H9 (cell line): ENCODE results near the gene SCML2. TPM values are rescaled to one million over a fixed set of nuclear protein-coding genes. Genes with fewer than 3 reads are reported as not detected.
"Not testable (repeated sequence)": the region's sequence is repeated elsewhere in the genome, so short reads cannot be mapped to it uniquely, and the experiment has no call there.

ENCODE experiments used
- DNase-seq: peaks from one replicate; pipeline ENCODE4 v3.0.0-alpha.2; 2017
- H2AFZ ChIP-seq: one replicate; pipeline ENCODE4 v1.6.1; 2013; ENCODE audit warnings: mild to moderate bottlenecking, low read length, control low read depth, moderate library complexity
- H2AK5ac ChIP-seq: 2 replicates; pipeline ENCODE4 v1.6.1; 2013; ENCODE audit warnings: low read length, control low read depth, mixed read lengths; ENCODE audit not compliant: insufficient read length
- H2BK120ac ChIP-seq: one replicate; pipeline ENCODE4 v1.6.1; 2013; ENCODE audit warnings: low read depth, mild to moderate bottlenecking, low read length, control low read depth, inconsistent platforms; ENCODE audit not compliant: poor library complexity, severe bottlenecking
- H2BK12ac ChIP-seq: 2 replicates; pipeline ENCODE4 v1.6.1; 2013; ENCODE audit warnings: low read length, control low read depth, mixed read lengths, low read depth; ENCODE audit not compliant: insufficient read length
- H2BK15ac ChIP-seq: 2 replicates; pipeline ENCODE4 v1.6.1; 2013; ENCODE audit warnings: low read depth, low read length, control low read depth
- H2BK20ac ChIP-seq: one replicate; pipeline ENCODE4 v1.6.1; 2013; ENCODE audit warnings: low read depth, mild to moderate bottlenecking, low read length, control low read depth, inconsistent platforms; ENCODE audit not compliant: poor library complexity, severe bottlenecking
- H2BK5ac ChIP-seq: 2 replicates; pipeline ENCODE4 v1.6.1; 2013; ENCODE audit warnings: low read length, control low read depth, mixed read lengths; ENCODE audit not compliant: insufficient read length
- H3K14ac ChIP-seq: 2 replicates; pipeline ENCODE4 v1.6.1; 2013; ENCODE audit warnings: low read length, control low read depth; ENCODE audit not compliant: insufficient read depth
- H3K18ac ChIP-seq: 2 replicates; pipeline ENCODE4 v1.6.1; 2013; ENCODE audit warnings: low read depth, mild to moderate bottlenecking, mixed read lengths, low read length, control low read depth; ENCODE audit not compliant: insufficient read length
- H3K23ac ChIP-seq: 2 replicates; pipeline ENCODE4 v1.6.1; 2013; ENCODE audit warnings: low read length, control low read depth, mixed read lengths, low read depth; ENCODE audit not compliant: insufficient read length
- H3K23me2 ChIP-seq: 2 replicates; pipeline ENCODE4 v1.6.1; 2013; ENCODE audit warnings: low read depth, mild to moderate bottlenecking, mixed read lengths, low read length, control low read depth; ENCODE audit not compliant: insufficient read length, poor library complexity, severe bottlenecking
- H3K27ac ChIP-seq: 2 replicates; pipeline ENCODE4 v1.5.1; 2013; ENCODE audit warnings: low read length, control low read depth, mixed read lengths, low read depth; ENCODE audit not compliant: insufficient read length
- H3K27me3 ChIP-seq: 2 replicates; pipeline ENCODE4 v1.6.1; 2013; ENCODE audit warnings: low read length, control low read depth, inconsistent platforms; ENCODE audit not compliant: insufficient read depth
- H3K4ac ChIP-seq: 2 replicates; pipeline ENCODE4 v1.6.1; 2013; ENCODE audit warnings: low read depth, mild to moderate bottlenecking, control low read depth, inconsistent platforms, low read length, moderate library complexity
- H3K4me1 ChIP-seq: 2 replicates; pipeline ENCODE4 v1.6.1; 2013; ENCODE audit warnings: low read length, control low read depth, inconsistent platforms; ENCODE audit not compliant: insufficient read depth
- H3K4me2 ChIP-seq: 2 replicates; pipeline ENCODE4 v1.6.1; 2013; ENCODE audit warnings: low read length, control low read depth, mixed read lengths; ENCODE audit not compliant: insufficient read length, insufficient read depth
- H3K56ac ChIP-seq: 2 replicates; pipeline ENCODE4 v1.6.1; 2013; ENCODE audit warnings: low read depth, mild to moderate bottlenecking, mixed read lengths, low read length, control low read depth; ENCODE audit not compliant: insufficient read length
- H3K79me1 ChIP-seq: 2 replicates; pipeline ENCODE4 v1.6.1; 2013; ENCODE audit warnings: low read depth, mild to moderate bottlenecking, moderate library complexity, low read length, control low read depth, inconsistent platforms; ENCODE audit not compliant: insufficient read depth, poor library complexity, severe bottlenecking
- H3K79me2 ChIP-seq: 2 replicates; pipeline ENCODE4 v1.6.1; 2013; ENCODE audit warnings: low read length, control low read depth, inconsistent platforms; ENCODE audit not compliant: insufficient read depth
- H3K9ac ChIP-seq: 2 replicates; pipeline ENCODE4 v1.6.1; 2013; ENCODE audit warnings: low read length, control low read depth, mixed read lengths; ENCODE audit not compliant: insufficient read length; ENCODE audit errors: extremely low read depth
- H3K9me3 ChIP-seq: one replicate; pipeline ENCODE4 v1.6.1; 2013; ENCODE audit warnings: low read depth, low read length, inconsistent platforms; ENCODE audit not compliant: control insufficient read depth
- H3T11ph ChIP-seq: one replicate; pipeline ENCODE4 v1.6.1; 2013; ENCODE audit warnings: mild to moderate bottlenecking, low read length, control low read depth, inconsistent platforms
- H4K20me1 ChIP-seq: one replicate; pipeline ENCODE4 v1.6.1; 2013; ENCODE audit not compliant: control insufficient read depth, insufficient read length, insufficient read depth
- H4K5ac ChIP-seq: 2 replicates; pipeline ENCODE4 v1.6.1; 2013; ENCODE audit warnings: low read depth, mild to moderate bottlenecking, mixed read lengths, low read length, control low read depth; ENCODE audit not compliant: insufficient read length
- H4K8ac ChIP-seq: replicated peaks from 2 replicates; pipeline ENCODE4 v1.6.1; 2013; ENCODE audit warnings: low read length, control low read depth, mixed read lengths, low read depth; ENCODE audit not compliant: insufficient read length
- H4K91ac ChIP-seq: 2 replicates; pipeline ENCODE4 v1.6.1; 2013; ENCODE audit warnings: low read depth, mild to moderate bottlenecking, moderate library complexity, mixed read lengths, low read length, control low read depth; ENCODE audit not compliant: insufficient read length
- H3K27ac Mint-ChIP-seq, 3 experiments: 2 replicates in 2 of 3; 3 replicates in 1 of 3; pipeline ENCODE4 v1.8.0; 2020 to 2021; ENCODE audit warnings: mixed read lengths in 3 of 3, mild to moderate bottlenecking in 1 of 3, moderate library complexity in 1 of 3
- H3K27me3 Mint-ChIP-seq: 2 replicates; pipeline ENCODE4 v1.8.0; 2021; ENCODE audit warnings: low read depth, mild to moderate bottlenecking, moderate library complexity, mixed read lengths
- H3K36me3 Mint-ChIP-seq, 3 experiments: 2 replicates in 2 of 3; 3 replicates in 1 of 3; pipeline ENCODE4 v1.8.0; 2020 to 2021; ENCODE audit warnings: low read depth in 3 of 3, mixed read lengths in 3 of 3; ENCODE audit not compliant: insufficient read depth in 1 of 3
- H3K4me1 Mint-ChIP-seq, 2 experiments: 2 replicates each; pipeline ENCODE4 v1.8.0; 2020; ENCODE audit warnings: mixed read lengths in 2 of 2
- H3K4me3 Mint-ChIP-seq, 2 experiments: 2 replicates in 1 of 2; 3 replicates in 1 of 2; pipeline ENCODE4 v1.8.0; 2020 to 2021; ENCODE audit warnings: mild to moderate bottlenecking in 2 of 2, mixed read lengths in 2 of 2, moderate library complexity in 1 of 2
- H3K9me3 Mint-ChIP-seq, 2 experiments: 2 replicates in 1 of 2; 3 replicates in 1 of 2; pipeline ENCODE4 v1.8.0; 2020; ENCODE audit warnings: mild to moderate bottlenecking in 2 of 2, mixed read lengths in 2 of 2, moderate library complexity in 1 of 2
- WGBS: extraction: QIAGEN DNeasy Blood & Tissue Kit; methylation state at CpG from one replicate; pipeline ENCODE4 v1.1.7; 2013; ENCODE audit warnings: missing lambda C conversion rate, low lambda C conversion rate, mixed read lengths; ENCODE audit not compliant: insufficient read length; ENCODE audit errors: extremely low coverage; 5-methylcytosine and 5-hydroxymethylcytosine counted together
- total RNA-seq: library from RNA; stranded (reverse); gene quantifications from 2 replicates; pipeline ENCODE4 v1.2.1, GENCODE V29; 2021
- TF ChIP-seq, protein P1 (sequence below): fragments of 200-600 bp; sonication (generic); conservative IDR thresholded peaks from 3 replicates; pipeline ENCODE4 v1.8.0; 2021; ENCODE audit warnings: antibody characterized with exemption, mild to moderate bottlenecking

Gene SCML2
- total RNA-seq, 1 experiment from 2014 or later, result 15.5 TPM

DNA sequence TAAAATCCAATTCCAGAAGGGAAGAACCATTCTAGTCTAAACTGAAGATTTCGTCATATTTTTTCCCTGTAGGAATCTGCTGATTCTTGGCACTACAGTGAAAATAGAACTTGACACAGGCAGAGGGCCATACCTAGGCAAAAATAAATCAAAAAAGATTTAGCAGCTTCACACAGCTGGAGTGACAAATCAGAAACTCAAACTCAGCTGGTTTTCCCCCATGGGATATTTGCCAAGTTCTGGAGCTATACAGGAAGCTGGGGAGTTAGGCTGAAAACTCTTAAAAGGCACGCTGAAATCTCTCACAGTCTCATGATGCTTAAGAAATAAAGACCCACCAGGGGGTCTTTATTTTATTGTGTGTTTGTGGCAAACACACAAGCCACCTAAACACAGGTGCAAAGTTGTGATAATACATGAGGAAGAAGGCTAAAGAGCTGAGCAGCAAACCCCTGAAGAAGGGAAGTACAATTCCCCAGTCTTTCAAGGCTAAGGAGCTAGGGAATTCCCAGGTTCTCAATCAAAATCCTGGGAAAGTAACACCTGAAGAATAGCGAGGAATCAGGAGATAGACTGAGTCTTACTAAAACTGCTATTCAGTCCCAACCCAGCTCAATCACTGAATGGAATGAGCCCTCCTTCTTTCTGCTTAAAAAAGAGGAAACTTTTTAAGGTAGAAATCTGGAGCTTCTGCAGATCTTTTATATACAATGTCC is 101.7 kb downstream of the SCML2 start:
- Histone ChIP-seq H2BK20ac (no peak overlapping the region), H2BK5ac (no peak overlapping the region), H3K23me2 (no peaks in the 10 kb centered on the region), H3K4me1 (no peaks in the 10 kb centered on the region), H3K27me3 (no peaks in the 10 kb centered on the region), H3K9ac (no peak overlapping the region), H2BK120ac (no peak overlapping the region), H2AFZ (no peak overlapping the region), H2BK12ac (no peak overlapping the region), H3K4me2 (no peak overlapping the region), H3K18ac (no peak overlapping the region), H3K56ac (no peak overlapping the region), H3K27ac (no peak overlapping the region), H3K4ac (no peak overlapping the region), H2BK15ac (no peak overlapping the region), H3K79me1 (no peaks in the 10 kb centered on the region), H4K91ac (no peak overlapping the region), H3K14ac (no peak overlapping the region), H4K5ac (no peak overlapping the region), H3K79me2 (no peaks in the 10 kb centered on the region), H4K8ac (no peak overlapping the region), H4K20me1 (no peaks in the 10 kb centered on the region), H3K23ac (no peak overlapping the region), H3K9me3 (peaks cover 18% of the 10 kb centered on the region), H2AK5ac (no peak overlapping the region), H3T11ph (no peak overlapping the region)
- WGBS, result no CpG with 5 or more reads among the region's 3 CpGs
- TF ChIP-seq, protein P1, sequence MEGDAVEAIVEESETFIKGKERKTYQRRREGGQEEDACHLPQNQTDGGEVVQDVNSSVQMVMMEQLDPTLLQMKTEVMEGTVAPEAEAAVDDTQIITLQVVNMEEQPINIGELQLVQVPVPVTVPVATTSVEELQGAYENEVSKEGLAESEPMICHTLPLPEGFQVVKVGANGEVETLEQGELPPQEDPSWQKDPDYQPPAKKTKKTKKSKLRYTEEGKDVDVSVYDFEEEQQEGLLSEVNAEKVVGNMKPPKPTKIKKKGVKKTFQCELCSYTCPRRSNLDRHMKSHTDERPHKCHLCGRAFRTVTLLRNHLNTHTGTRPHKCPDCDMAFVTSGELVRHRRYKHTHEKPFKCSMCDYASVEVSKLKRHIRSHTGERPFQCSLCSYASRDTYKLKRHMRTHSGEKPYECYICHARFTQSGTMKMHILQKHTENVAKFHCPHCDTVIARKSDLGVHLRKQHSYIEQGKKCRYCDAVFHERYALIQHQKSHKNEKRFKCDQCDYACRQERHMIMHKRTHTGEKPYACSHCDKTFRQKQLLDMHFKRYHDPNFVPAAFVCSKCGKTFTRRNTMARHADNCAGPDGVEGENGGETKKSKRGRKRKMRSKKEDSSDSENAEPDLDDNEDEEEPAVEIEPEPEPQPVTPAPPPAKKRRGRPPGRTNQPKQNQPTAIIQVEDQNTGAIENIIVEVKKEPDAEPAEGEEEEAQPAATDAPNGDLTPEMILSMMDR, result no peak
- H3K4me1 Mint-ChIP-seq, result peaks cover 7% of the 10 kb centered on the region in 2 experiments; a peak in 2 of 4 replicates
- peaks cover 15 to 30% (median 29%) of the 10 kb centered on the region in 3 experiments; a peak in 6 of 7 replicates for H3K36me3 Mint-ChIP-seq
- no peak overlapping the region for H3K27ac Mint-ChIP-seq
- peaks cover 50 to 58% of the 10 kb centered on the region in 2 experiments for H3K9me3 Mint-ChIP-seq
- H3K27me3 Mint-ChIP-seq, result peaks cover 2% of the 10 kb centered on the region
- DNase-seq, result no peak
- no peak overlapping the region for H3K4me3 Mint-ChIP-seq

DNA sequence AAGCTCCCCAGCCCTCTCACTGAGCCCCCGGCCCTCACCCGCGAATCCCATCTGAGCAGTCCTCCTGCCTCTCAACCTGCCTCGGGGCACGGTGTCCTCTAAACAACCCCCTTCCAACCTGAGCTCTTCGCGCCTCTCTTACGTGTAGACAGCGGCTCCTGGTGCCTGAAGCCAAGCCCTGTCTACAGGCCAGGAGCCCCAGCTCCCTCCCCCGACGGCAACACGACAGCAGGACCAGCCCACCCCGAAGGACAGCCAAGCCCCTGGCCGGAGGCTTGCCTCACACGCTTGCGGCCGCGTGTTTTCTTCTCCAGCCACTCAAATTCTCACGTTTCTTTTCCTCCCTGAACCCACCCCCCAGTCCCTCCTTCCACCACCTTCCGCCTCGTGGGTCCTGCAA is 124.8 kb downstream of the SCML2 start:
- not testable (repeated sequence) for H3K4me1 ChIP-seq, H3K4ac ChIP-seq, H2AK5ac ChIP-seq, H3K56ac ChIP-seq, H3K36me3 Mint-ChIP-seq, H4K91ac ChIP-seq, H2BK15ac ChIP-seq, H3K27me3 Mint-ChIP-seq, H3K18ac ChIP-seq, H2BK120ac ChIP-seq, H3K4me1 Mint-ChIP-seq, DNase-seq, H3K4me3 Mint-ChIP-seq, H3K79me1 ChIP-seq, H3T11ph ChIP-seq, H2BK20ac ChIP-seq, H4K8ac ChIP-seq, H2AFZ ChIP-seq, H4K20me1 ChIP-seq, H3K79me2 ChIP-seq, H3K23me2 ChIP-seq, H3K27ac ChIP-seq, H3K9ac ChIP-seq, H2BK12ac ChIP-seq, H3K4me2 ChIP-seq, H3K23ac ChIP-seq, H2BK5ac ChIP-seq, H3K27me3 ChIP-seq, H3K27ac Mint-ChIP-seq, H4K5ac ChIP-seq, H3K14ac ChIP-seq
- peaks cover 36% of the 10 kb centered on the region for H3K9me3 ChIP-seq
- H3K9me3 Mint-ChIP-seq, result peaks cover 68 to 82% of the 10 kb centered on the region in 2 experiments
- WGBS, result no CpG with 5 or more reads among the region's 21 CpGs
